ENCODE data around the gene MKX.

Gene MKX

DNA sequence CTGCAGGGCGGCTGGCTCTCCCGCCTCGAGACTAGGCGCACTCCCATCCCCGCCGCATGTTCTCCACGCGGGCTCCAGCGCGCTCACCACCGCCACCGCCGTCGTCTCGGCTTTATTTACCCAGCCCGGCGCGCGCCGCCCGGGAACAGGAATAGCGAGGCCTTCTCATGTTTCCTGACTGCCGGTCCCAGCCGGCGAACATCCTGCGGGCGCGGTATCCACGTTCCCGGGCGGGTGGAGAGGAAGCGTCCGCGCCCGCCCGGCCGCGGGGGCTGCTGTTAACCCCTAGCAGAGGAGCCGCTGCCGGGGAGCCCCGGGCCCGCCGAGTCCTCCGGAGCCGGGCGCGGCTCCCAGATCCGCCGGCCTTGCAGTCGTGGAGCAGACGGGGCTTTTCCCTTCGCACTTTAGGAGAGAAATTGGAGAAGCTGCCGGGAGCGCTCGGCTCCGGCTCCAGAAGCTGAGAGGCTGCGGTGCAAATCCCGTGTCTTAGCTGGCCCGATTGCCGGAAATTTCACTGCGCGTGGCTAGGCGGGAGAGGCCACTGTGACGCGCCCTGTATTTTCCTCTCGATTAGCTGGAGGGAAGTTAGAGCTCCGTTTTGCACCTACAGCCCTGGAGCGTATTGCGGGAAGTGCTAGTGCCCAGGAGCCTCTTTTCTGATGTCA is at the start of gene MKX:
Gene MKX (minus strand): TSS at position 88 of the 665 bp plus-strand sequence. CDS start 2,404 bp downstream, outside the sequence.
- no peak for DNase-seq

- DNase-seq: no peak
These were observed 48.5 kb upstream of the MKX start for GRCh38 chr10:27794157-27794556.

GRCh38 chr10:27792216-27792615 is 46.6 kb upstream of the MKX start:
- no peak for DNase-seq

DNA sequence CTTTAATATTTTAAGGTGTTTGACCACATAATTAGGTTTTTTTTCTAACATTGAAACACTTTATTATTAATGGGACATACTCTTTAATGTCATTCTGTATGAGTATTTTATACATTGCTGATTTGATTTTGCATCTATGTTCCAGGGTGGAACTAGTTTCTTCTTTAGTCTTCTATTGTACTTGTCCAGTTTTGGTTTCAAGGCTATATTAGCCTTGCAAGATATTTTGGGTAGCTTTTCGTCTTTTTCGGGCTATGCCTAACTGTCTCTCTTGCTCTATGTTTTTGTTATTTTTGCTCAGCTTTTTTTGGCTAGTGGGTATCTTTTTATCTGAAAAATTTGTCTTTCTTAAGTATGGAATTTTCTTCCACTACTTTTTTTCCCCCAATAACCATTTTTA is 38.7 kb upstream of the MKX start:
- DNase-seq: no peak

DNA sequence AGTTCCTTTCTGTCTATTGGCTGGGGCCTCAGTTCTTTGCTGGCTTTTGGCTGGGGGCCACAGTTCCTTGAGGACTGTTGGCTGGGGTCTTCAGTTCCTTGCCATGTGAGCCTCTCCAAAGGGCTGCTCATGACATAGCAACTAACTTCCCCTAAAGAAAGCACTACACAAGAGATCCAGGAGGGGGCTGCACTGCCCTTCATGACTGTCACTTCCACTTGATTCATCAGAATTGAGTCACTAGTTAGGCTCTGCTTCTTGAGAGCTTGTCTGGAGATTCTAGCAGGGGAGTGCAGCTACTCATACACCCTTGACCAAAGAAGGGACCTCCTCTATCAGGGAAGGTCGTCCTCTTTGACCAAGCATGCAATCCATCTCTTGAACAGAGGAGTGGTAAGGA is 38.0 kb upstream of the MKX start:
- DNase-seq: peak; percentile 73

GRCh38 chr10:27779462-27780015 is 33.9 kb upstream of the MKX start:
- DNase-seq: no peak

DNA sequence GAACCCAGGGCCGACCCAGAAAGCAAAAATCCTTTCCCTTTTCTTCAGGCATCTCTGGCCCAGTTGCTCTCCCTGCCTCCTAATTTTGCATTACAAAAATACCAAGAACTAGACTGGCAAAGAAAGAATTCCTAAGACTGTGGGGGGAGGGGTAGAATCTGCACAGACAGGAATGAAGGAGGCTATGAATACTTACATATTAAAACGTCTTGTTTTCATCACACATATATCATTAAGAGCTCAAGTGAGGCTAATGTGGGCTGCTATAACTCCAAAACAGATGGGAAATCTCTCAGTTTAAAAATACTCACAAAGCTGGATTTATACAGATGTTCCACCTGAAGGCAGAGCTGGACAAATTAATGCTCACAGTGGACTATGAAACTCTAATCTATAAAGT is 29.2 kb upstream of the MKX start:
- DNase-seq: no peak

GRCh38 chr10:27771231-27771630 is 25.6 kb upstream of the MKX start:
- DNase-seq: no peak

DNA sequence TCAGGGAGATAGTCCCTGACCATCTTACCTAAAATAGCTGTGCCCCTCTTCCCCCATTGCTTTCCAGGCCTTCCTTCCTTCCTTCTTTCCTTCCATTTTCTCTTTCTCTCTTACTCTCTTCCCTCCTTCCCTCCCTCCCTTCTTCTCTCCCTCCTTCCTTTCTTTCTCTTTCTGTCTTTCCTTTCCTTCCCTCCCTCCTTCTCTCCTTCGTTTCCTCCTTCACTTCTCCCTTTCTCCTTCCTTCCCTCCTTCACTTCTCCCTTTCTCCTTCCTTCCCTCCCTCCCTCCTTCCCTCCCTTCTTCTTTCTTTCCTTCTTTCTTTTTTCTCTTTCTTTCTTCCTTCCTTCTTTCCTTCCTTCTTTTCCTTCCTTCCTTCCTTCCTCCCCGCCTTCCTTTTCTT is 24.6 kb upstream of the MKX start:
- DNase-seq: no peak

- DNase-seq: no peak
These were observed 15.2 kb upstream of the MKX start for GRCh38 chr10:27760867-27761266.

GRCh38 chr10:27759483-27760272 is 14.1 kb upstream of the MKX start:
- no peak for DNase-seq

DNA sequence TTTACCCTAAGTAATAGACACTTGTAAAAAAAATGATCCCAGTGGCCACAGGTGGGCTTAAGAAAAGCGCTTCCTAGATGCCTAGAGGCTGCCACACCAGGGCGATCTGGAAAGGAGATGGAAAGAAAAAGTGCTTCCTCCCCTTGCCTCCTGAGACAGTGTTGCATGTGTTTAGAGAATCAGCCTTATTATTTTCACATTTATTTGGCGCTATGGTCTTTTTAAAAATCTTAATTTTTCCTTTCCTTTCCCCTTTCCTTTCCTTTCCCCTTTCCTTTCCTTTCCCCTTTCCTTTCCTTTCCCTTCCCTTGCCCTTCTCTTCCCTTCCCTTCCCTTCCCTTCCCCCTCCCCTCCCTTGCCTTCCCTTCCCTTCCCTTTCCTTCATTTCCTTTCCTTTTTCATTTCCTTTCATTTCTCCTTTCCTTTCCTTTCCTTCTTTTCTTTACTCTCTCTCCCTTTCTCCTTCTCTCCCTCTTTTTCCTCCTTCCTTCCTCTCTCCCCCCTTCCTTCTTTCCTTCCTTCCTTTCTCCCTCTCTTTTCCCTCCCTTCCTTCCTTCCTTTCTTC is 7.1 kb upstream of the MKX start:
- no peak for DNase-seq

GRCh38 chr10:27748601-27749000 is 3.0 kb upstream of the MKX start:
- no peak for DNase-seq

- DNase-seq: no peak
These were observed 1.5 kb upstream of the MKX start for GRCh38 chr10:27747096-27747451.

GRCh38 chr10:27746397-27747095 is 927 bp upstream of the MKX start:
- DNase-seq: no peak

GRCh38 chr10:27744802-27745731 is 552 bp downstream of the MKX start:
- DNase-seq: no peak

DNA sequence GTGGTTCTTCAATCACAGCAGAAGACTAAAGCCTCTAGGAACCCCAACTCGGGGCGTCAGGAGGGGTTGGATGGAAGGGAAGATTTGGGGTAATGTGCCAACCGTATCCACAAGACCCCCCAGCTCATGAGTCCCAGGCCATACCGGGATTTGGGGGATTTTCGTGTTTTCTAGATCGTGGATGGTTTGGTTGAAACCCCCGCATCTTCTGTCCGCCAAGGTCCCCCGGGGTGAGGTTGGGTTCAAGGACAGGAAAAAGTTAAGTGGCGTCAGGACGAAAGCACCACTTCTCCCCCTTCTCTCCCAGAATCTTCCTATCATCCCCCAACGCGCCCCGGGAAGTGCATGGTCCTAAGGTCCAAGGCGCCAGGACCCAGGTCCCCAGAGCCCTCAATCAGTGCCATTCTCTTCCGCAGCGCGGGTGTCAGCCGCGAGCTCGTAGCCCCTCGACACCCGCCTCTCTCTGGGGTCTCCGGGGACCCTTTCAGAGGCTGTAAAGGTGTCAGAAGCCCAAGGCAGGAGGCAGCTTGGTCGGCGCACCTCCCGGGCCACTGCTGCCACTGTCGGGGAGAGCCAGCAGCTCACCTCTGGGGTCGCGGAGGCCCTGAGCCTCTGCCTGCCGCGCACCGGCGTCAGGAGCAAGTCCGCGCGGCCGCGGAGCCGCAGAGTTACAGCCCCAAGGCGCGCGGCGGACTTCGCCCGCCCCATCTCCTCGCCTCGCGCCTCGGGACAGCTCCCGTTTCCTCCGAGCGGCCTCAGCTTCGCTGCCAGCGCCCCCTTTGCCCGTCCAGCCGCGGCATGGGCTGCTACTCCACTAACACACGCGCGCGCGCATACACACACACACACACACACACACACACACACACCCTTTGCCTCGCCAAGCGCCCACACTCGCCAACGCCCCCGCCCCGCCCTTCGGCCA is 1.5 kb downstream of the MKX start:
- DNase-seq: no peak

DNA sequence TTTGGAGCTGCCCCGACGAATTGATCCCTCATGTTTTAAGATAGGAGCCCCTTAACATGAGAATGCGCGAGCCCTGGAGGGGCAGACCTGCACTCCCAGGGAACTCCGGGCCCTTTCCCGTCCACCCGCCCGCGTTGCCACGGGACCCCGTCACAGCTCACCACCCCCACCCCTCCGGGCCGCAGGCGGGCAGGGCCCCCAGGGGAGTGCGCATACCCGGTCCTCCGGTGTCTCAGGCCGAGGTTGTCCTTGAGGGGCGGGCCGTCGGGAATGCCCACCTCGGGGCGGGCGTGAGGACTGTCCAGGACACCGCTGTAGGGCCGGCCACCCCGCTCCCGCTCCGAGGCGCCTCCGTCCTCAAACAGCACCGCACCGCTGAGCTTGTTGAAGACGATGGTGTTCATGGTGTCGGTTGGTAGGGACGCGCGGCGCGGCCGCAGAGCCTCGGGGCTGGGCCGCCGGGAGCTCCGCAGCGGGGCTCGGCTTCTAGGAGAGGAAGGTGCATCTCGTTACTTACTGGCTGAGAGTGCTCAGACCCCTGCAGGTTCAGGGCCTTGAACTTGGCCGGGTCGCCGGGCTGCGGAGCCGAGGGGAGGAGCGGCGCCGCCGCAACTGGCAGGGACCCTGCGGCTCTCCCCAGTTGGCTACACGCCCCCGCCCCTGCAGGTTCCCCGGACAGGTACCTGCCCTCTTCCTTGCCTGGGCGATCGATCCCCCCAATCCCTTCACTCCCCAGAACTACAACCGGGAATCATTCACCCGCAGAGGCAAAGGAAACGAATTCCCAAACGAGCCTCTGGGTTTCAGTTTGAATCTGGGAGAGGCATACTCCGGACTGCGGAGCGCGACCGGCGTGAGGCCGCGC is 2.4 kb downstream of the MKX start:
- no peak for DNase-seq

GRCh38 chr10:27742195-27743011 is 3.2 kb downstream of the MKX start:
- DNase-seq: peak; percentile 79
